Activated CD4-positive, alpha-beta memory T cell treated with anti-CD3 and anti-CD28 coated beads, Interleukin-2, amount 10 ng/mL, durations not matched to agents 7 days and 5 days (primary cell): Measurements from ENCODE around the gene FHIP1B. TPM values are rescaled to one million over a fixed set of nuclear protein-coding genes. Genes with fewer than 3 reads are reported as not detected.
"Not testable (repeated sequence)": the region's sequence is repeated elsewhere in the genome, so short reads cannot be mapped to it uniquely, and the experiment has no call there.

ENCODE experiments used
- CTCF ChIA-PET: fragments of 350-600 bp; sonication (Branson Sonifier 250); formaldehyde crosslinking; loops from one replicate; lab custom pipeline; 2021; ENCODE audit warnings: antibody characterized with exemption, inconsistent platforms; lab: Charles Lee
- POLR2A ChIA-PET: fragments of 350-600 bp; sonication (Branson Sonifier 250); formaldehyde crosslinking; loops from one replicate; lab custom pipeline; 2021; ENCODE audit warnings: antibody characterized with exemption; lab: Charles Lee
- DNase-seq: peaks from one replicate; pipeline ENCODE4 v3.0.0-alpha.2; 2020
- H3K27ac Mint-ChIP-seq: one replicate; pipeline ENCODE4 v1.8.0; 2021; ENCODE audit warnings: mild to moderate bottlenecking, mixed read lengths
- H3K27me3 Mint-ChIP-seq: one replicate; pipeline ENCODE4 v1.8.0; 2021; ENCODE audit warnings: mixed read lengths
- H3K36me3 Mint-ChIP-seq: one replicate; pipeline ENCODE4 v1.8.0; 2021; ENCODE audit warnings: low read depth, mixed read lengths
- H3K4me1 Mint-ChIP-seq: one replicate; pipeline ENCODE4 v1.8.0; 2021; ENCODE audit warnings: mixed read lengths
- H3K4me3 Mint-ChIP-seq: one replicate; pipeline ENCODE4 v1.8.0; 2021; ENCODE audit warnings: mild to moderate bottlenecking, mixed read lengths
- H3K9me3 Mint-ChIP-seq: one replicate; pipeline ENCODE4 v1.8.0; 2021; ENCODE audit warnings: mixed read lengths
- total RNA-seq, 2 experiments: library from RNA; stranded (reverse); gene quantifications; one replicate each; pipeline ENCODE4 v1.2.3, GENCODE V29; 2021

FHIP1B gene
- 10 to 100 TPM; 19.1 to 19.2 TPM for total RNA-seq

- H3K27ac Mint-ChIP-seq = peak within 1 kb of the TSS; percentile 84
- H3K4me1 Mint-ChIP-seq = peaks cover 42% of the 10 kb centered on the region
- peaks cover 4% of the 10 kb centered on the region for H3K36me3 Mint-ChIP-seq
- peak within 1 kb of the TSS; percentile 99 for H3K4me3 Mint-ChIP-seq
- ChIA-PET CTCF (interaction anchor here (0.8 to 3.3 kb wide), 6 partner anchors 17 to 145 kb away, joined by 3 to 17 read pairs (median 3); no protein-coding TSS in a partner anchor), POLR2A (interaction anchor here (0.6 to 1.9 kb wide), 7 partner anchors 8 to 87 kb away, joined by 3 to 10 read pairs (median 3); partner anchors contain the start of gene CAVIN3)
- peak; percentile 100 for DNase-seq
- no peaks in the 10 kb centered on the region for H3K9me3 Mint-ChIP-seq
- no peaks in the 10 kb centered on the region for H3K27me3 Mint-ChIP-seq
Observed at GRCh38 chr11:6234387-6235107, at the start of gene FHIP1B. Gene FHIP1B (minus strand): TSS chr11:6234636. CDS start chr11:6224516, 10,120 bp downstream.

- no peaks in the 10 kb centered on the region for H3K4me1 Mint-ChIP-seq
- ChIA-PET CTCF (interaction anchor here (1.4 to 1.7 kb wide), 2 partner anchors 10 to 70 kb away, joined by 3 to 8 read pairs; no protein-coding TSS in a partner anchor), POLR2A (no interaction called here)
- H3K9me3 Mint-ChIP-seq = no peaks in the 10 kb centered on the region
- no peak overlapping the region for H3K27ac Mint-ChIP-seq
- no peak for DNase-seq
- H3K36me3 Mint-ChIP-seq = no peaks in the 10 kb centered on the region
- H3K4me3 Mint-ChIP-seq = no peak overlapping the region
- H3K27me3 Mint-ChIP-seq = peaks cover 58% of the 10 kb centered on the region
Observed at GRCh38 chr11:6283453-6284023, 49.1 kb upstream of the FHIP1B start.

GRCh38 chr11:6280809-6281208 lies 46.4 kb upstream of the FHIP1B start:
- DNase-seq, H3K27ac Mint-ChIP-seq, H3K9me3 Mint-ChIP-seq, CTCF ChIA-PET, H3K4me3 Mint-ChIP-seq, H3K36me3 Mint-ChIP-seq, H3K4me1 Mint-ChIP-seq, POLR2A ChIA-PET: not testable (repeated sequence)
- peaks cover 68% of the 10 kb centered on the region for H3K27me3 Mint-ChIP-seq

- Mint-ChIP-seq H3K4me3 (no peak overlapping the region), H3K36me3 (no peaks in the 10 kb centered on the region), H3K27ac (no peak overlapping the region), H3K4me1 (peaks cover 4% of the 10 kb centered on the region), H3K27me3 (peaks cover 46% of the 10 kb centered on the region), H3K9me3 (no peaks in the 10 kb centered on the region)
- ChIA-PET POLR2A (no interaction called here), CTCF (interaction anchor here (1.4 to 1.7 kb wide), 2 partner anchors 80 to 90 kb away, joined by 5 to 6 read pairs; no protein-coding TSS in a partner anchor)
- no peak for DNase-seq
Observed at GRCh38 chr11:6273188-6273587, 38.8 kb upstream of the FHIP1B start.

GRCh38 chr11:6271598-6271997 lies 37.2 kb upstream of the FHIP1B start:
- no peaks in the 10 kb centered on the region for H3K36me3 Mint-ChIP-seq
- no peaks in the 10 kb centered on the region for H3K9me3 Mint-ChIP-seq
- CTCF ChIA-PET = no interaction called here
- no peak overlapping the region for H3K27ac Mint-ChIP-seq
- DNase-seq = no peak
- H3K4me3 Mint-ChIP-seq = no peak overlapping the region
- H3K4me1 Mint-ChIP-seq = peaks cover 4% of the 10 kb centered on the region
- H3K27me3 Mint-ChIP-seq = peaks cover 35% of the 10 kb centered on the region
- POLR2A ChIA-PET = no interaction called here

GRCh38 chr11:6270584-6271246 lies 36.3 kb upstream of the FHIP1B start:
- ChIA-PET CTCF (interaction anchor here (0.7 to 1.6 kb wide), 2 partner anchors 47 to 92 kb away, joined by 4 to 5 read pairs; no protein-coding TSS in a partner anchor), POLR2A (no interaction called here)
- peaks cover 30% of the 10 kb centered on the region for H3K27me3 Mint-ChIP-seq
- no peaks in the 10 kb centered on the region for H3K36me3 Mint-ChIP-seq
- no peaks in the 10 kb centered on the region for H3K9me3 Mint-ChIP-seq
- H3K4me3 Mint-ChIP-seq = no peak overlapping the region
- DNase-seq = no peak
- H3K4me1 Mint-ChIP-seq = peaks cover 4% of the 10 kb centered on the region
- no peak overlapping the region for H3K27ac Mint-ChIP-seq

GRCh38 chr11:6269994-6270393 lies 35.6 kb upstream of the FHIP1B start:
- no peak for DNase-seq
- peaks cover 4% of the 10 kb centered on the region for H3K4me1 Mint-ChIP-seq
- no peak overlapping the region for H3K4me3 Mint-ChIP-seq
- no peak overlapping the region for H3K27ac Mint-ChIP-seq
- CTCF ChIA-PET = interaction anchor here (0.7 to 1.6 kb wide), 2 partner anchors 48 to 93 kb away, joined by 4 to 5 read pairs; no protein-coding TSS in a partner anchor
- POLR2A ChIA-PET = no interaction called here
- peaks cover 29% of the 10 kb centered on the region for H3K27me3 Mint-ChIP-seq
- no peaks in the 10 kb centered on the region for H3K36me3 Mint-ChIP-seq
- H3K9me3 Mint-ChIP-seq = no peaks in the 10 kb centered on the region

GRCh38 chr11:6268820-6269219 lies 34.4 kb upstream of the FHIP1B start:
- H3K4me3 Mint-ChIP-seq = no peak overlapping the region
- H3K27ac Mint-ChIP-seq = no peak overlapping the region
- H3K36me3 Mint-ChIP-seq = no peaks in the 10 kb centered on the region
- no peak for DNase-seq
- H3K4me1 Mint-ChIP-seq = peaks cover 4% of the 10 kb centered on the region
- no peaks in the 10 kb centered on the region for H3K9me3 Mint-ChIP-seq
- peaks cover 20% of the 10 kb centered on the region for H3K27me3 Mint-ChIP-seq
- POLR2A ChIA-PET = no interaction called here
- CTCF ChIA-PET = interaction anchor here (0.9 kb wide), 1 partner anchor 18 kb away, joined by 3 read pairs; no protein-coding TSS in a partner anchor

GRCh38 chr11:6263662-6264061 lies 29.2 kb upstream of the FHIP1B start:
- H3K4me3 Mint-ChIP-seq = no peak overlapping the region
- no peaks in the 10 kb centered on the region for H3K9me3 Mint-ChIP-seq
- POLR2A ChIA-PET = no interaction called here
- H3K4me1 Mint-ChIP-seq = peaks cover 3% of the 10 kb centered on the region
- no peak overlapping the region for H3K27ac Mint-ChIP-seq
- no peak for DNase-seq
- no peaks in the 10 kb centered on the region for H3K36me3 Mint-ChIP-seq
- H3K27me3 Mint-ChIP-seq = peaks cover 12% of the 10 kb centered on the region
- CTCF ChIA-PET = no interaction called here

GRCh38 chr11:6260207-6260726 lies 25.8 kb upstream of the FHIP1B start:
- Mint-ChIP-seq H3K27ac (no peak overlapping the region), H3K27me3 (peaks cover 4% of the 10 kb centered on the region), H3K9me3 (no peaks in the 10 kb centered on the region), H3K4me3 (no peak overlapping the region), H3K36me3 (no peaks in the 10 kb centered on the region), H3K4me1 (peaks cover 3% of the 10 kb centered on the region)
- ChIA-PET POLR2A (interaction anchor here (2.2 kb wide), 1 partner anchor 59 kb away, joined by 5 read pairs; the partner anchor contains the start of gene CAVIN3), CTCF (interaction anchor here (0.9 to 3.1 kb wide), 4 partner anchors 9 to 103 kb away, joined by 3 to 21 read pairs (median 10); no protein-coding TSS in a partner anchor)
- no peak for DNase-seq

- no peak overlapping the region for H3K27ac Mint-ChIP-seq
- ChIA-PET POLR2A (no interaction called here), CTCF (interaction anchor here (1.1 to 3.1 kb wide), 4 partner anchors 16 to 104 kb away, joined by 3 to 12 read pairs (median 4); no protein-coding TSS in a partner anchor)
- no peaks in the 10 kb centered on the region for H3K36me3 Mint-ChIP-seq
- H3K9me3 Mint-ChIP-seq = no peaks in the 10 kb centered on the region
- no peak overlapping the region for H3K4me3 Mint-ChIP-seq
- no peak for DNase-seq
- peaks cover 3% of the 10 kb centered on the region for H3K4me1 Mint-ChIP-seq
- H3K27me3 Mint-ChIP-seq = no peaks in the 10 kb centered on the region
Observed at GRCh38 chr11:6258571-6259081, 24.2 kb upstream of the FHIP1B start.

- ChIA-PET CTCF (interaction anchor here (1.1 to 1.7 kb wide), 3 partner anchors 16 to 105 kb away, joined by 3 to 4 read pairs (median 3); no protein-coding TSS in a partner anchor), POLR2A (no interaction called here)
- Mint-ChIP-seq H3K27ac (no peak overlapping the region), H3K36me3 (no peaks in the 10 kb centered on the region), H3K4me1 (peaks cover 3% of the 10 kb centered on the region), H3K4me3 (no peak overlapping the region), H3K27me3 (no peaks in the 10 kb centered on the region), H3K9me3 (no peaks in the 10 kb centered on the region)
- DNase-seq = no peak
Observed at GRCh38 chr11:6258141-6258540, 23.7 kb upstream of the FHIP1B start.
